AG04449 (cell line): ENCODE results near the gene PCDHB15.
"Not testable (repeated sequence)": the region's sequence is repeated elsewhere in the genome, so short reads cannot be mapped to it uniquely, and the experiment has no call there.

Source experiments
- CTCF ChIA-PET: fragments of 350-600 bp; formaldehyde crosslinking; extraction: SDS; loops from one replicate; lab custom pipeline; 2021; ENCODE audit warnings: antibody characterized with exemption; lab: Yijun Ruan, JAX
- POLR2A ChIA-PET: fragments of 400-600, 350-600 bp; formaldehyde crosslinking; extraction: SDS; loops from one replicate; lab custom pipeline; 2020; ENCODE audit warnings: antibody characterized with exemption, inconsistent platforms; lab: Yijun Ruan, JAX
- DNase-seq: peaks from one replicate; pipeline ENCODE4 v3.0.0-alpha.2; 2010; ENCODE audit warnings: low read depth, low spot score
- H3K4me3 ChIP-seq: 2 replicates; pipeline ENCODE4 v1.5.1; 2011; ENCODE audit warnings: low read depth, mild to moderate bottlenecking, control low read depth, low read length
- CTCF ChIP-seq: IDR thresholded peaks from one replicate; pipeline ENCODE4 v1.5.1; 2011; ENCODE audit warnings: mild to moderate bottlenecking, moderate library complexity, low read length, control low read depth, inconsistent platforms; ENCODE audit not compliant: insufficient read depth; ENCODE audit errors: missing control alignments

Gene PCDHB15

GRCh38 chr5:141241496-141241895 is 3.7 kb upstream of the PCDHB15 start:
- ChIA-PET CTCF (no interaction called here), POLR2A (no interaction called here)

GRCh38 chr5:141246971-141247370 is 1.8 kb downstream of the PCDHB15 start:
- POLR2A ChIA-PET, H3K4me3 ChIP-seq, DNase-seq: not testable (repeated sequence)
- CTCF ChIA-PET: interaction anchor here (1.8 kb wide), 1 partner anchor 72 kb away, joined by 5 read pairs; no protein-coding TSS in a partner anchor

More at GRCh38 chr5:141241496-141241895, 3.7 kb upstream of the PCDHB15 start:
- no peak for DNase-seq
- no peak for TF ChIP-seq CTCF
- no peak overlapping the region for H3K4me3 ChIP-seq

GRCh38 chr5:141247434-141247833 is 2.2 kb downstream of the PCDHB15 start:
- H3K4me3 ChIP-seq, DNase-seq, POLR2A ChIA-PET: not testable (repeated sequence)
- CTCF ChIA-PET: interaction anchor here (1.8 kb wide), 1 partner anchor 72 kb away, joined by 5 read pairs; no protein-coding TSS in a partner anchor

- POLR2A ChIA-PET: no interaction called here
- CTCF ChIA-PET: no interaction called here
- no peak for TF ChIP-seq CTCF
- DNase-seq: no peak
- no peak overlapping the region for H3K4me3 ChIP-seq
Observed at GRCh38 chr5:141250576-141250975, 5.4 kb downstream of the PCDHB15 start.

- POLR2A ChIA-PET: no interaction called here
- CTCF ChIA-PET: interaction anchor here (2.0 kb wide), 1 partner anchor 306 kb away, joined by 4 read pairs; no protein-coding TSS in a partner anchor
Observed at GRCh38 chr5:141258464-141258863, 13.3 kb downstream of the PCDHB15 start.

GRCh38 chr5:141258948-141259347 is 13.8 kb downstream of the PCDHB15 start:
- POLR2A ChIA-PET: no interaction called here
- CTCF ChIA-PET: interaction anchor here (2.0 kb wide), 1 partner anchor 305 kb away, joined by 4 read pairs; no protein-coding TSS in a partner anchor
- no peak overlapping the region for H3K4me3 ChIP-seq
- DNase-seq: no peak
- no peak for TF ChIP-seq CTCF

More at GRCh38 chr5:141258464-141258863, 13.3 kb downstream of the PCDHB15 start:
- DNase-seq: no peak
- H3K4me3 ChIP-seq: no peak overlapping the region
- TF ChIP-seq CTCF: no peak

GRCh38 chr5:141260458-141261237 is 15.5 kb downstream of the PCDHB15 start:
- no peak for DNase-seq
- CTCF ChIA-PET: interaction anchor here (1.5 kb wide), 1 partner anchor 298 kb away, joined by 3 read pairs; no protein-coding TSS in a partner anchor
- no peak for TF ChIP-seq CTCF
- no peak overlapping the region for H3K4me3 ChIP-seq
- POLR2A ChIA-PET: no interaction called here
